Measurements from ENCODE around the gene P2RY10. TPM values are rescaled to one million over a fixed set of nuclear protein-coding genes. Genes with fewer than 3 reads are reported as not detected.

The P2RY10 gene
- total and polyA plus RNA-seq, 2 of the 13 experiments (the other 11 are each of a cell fraction or from before 2014, with no cell fraction given): not detected

- TF ChIP-seq PBX2 (CRISPR knock-in tag; IDR thresholded peaks at IDR 0.05) (no peak), MATR3 (CRISPR knock-in tag; IDR thresholded peaks at IDR 0.05) (no peak), ZNF350 (CRISPR knock-in tag; IDR thresholded peaks at IDR 0.05; ENCODE audit: borderline replicate concordance, low read depth) (no peak)
Measured at GRCh38 chrX:78964598-78964997, 19.4 kb downstream of the P2RY10 start (continued).

- ChIA-PET POLR2A (no interaction called here), CTCF (ENCODE audit: low intra/inter-chr PET ratio, low total read pairs) (no interaction called here)
- Histone ChIP-seq H4K20me1 (ENCODE audit: insufficient read depth, low read length) (no peaks in the 10 kb centered on the region), H3K27me3 (ENCODE audit: control insufficient read depth in 1 of 2, insufficient read depth in 2 of 2, low read length in 2 of 2) (no peaks in the 10 kb centered on the region), H3K4me2 (ENCODE audit: low read depth, low read length) (no peak overlapping the region), H3K9me3 (ENCODE audit: low read length) (0 out of 2 replicates have a peak, but pooled peaks cover 6% of the 10 kb centered on the region), H3K4me1 (ENCODE audit: insufficient read depth, low read length) (no peaks in the 10 kb centered on the region), H3K9ac (ENCODE audit: insufficient read depth, low read depth, low read length) (no peak overlapping the region), H3K4me3 (replicated peaks in 1 of 3; ENCODE audit: insufficient read depth in 1 of 3, low read depth in 2 of 3, low read length in 3 of 3) (no peak overlapping the region), H3K27ac (ENCODE audit: extremely low read length, insufficient read depth, low read length) (no peak overlapping the region), H2AFZ (ENCODE audit: low read length) (no peak overlapping the region), H3K36me3 (replicated peaks in 1 of 2; ENCODE audit: control insufficient read depth in 1 of 2, insufficient read depth in 2 of 2, low read length in 2 of 2) (no peaks in the 10 kb centered on the region), H3K79me2 (ENCODE audit: insufficient read depth, low read length) (no peaks in the 10 kb centered on the region)
- in situ Hi-C loops (cut with HindIII; ENCODE audit: extremely low pct_ligation_motif_present, low pct_unique_long_range_greater_than_20kb) (no loop called here), intact Hi-C loops (cut with micrococcal nuclease; ENCODE audit: unreplicated experiment) (no loop called here)
- DNase-seq (ENCODE audit: low spot score) (no peak), FAIRE-seq (no peak), ATAC-seq (no peak)
- BruUV-seq (replicated peaks): no TSS peak
- WGBS (ENCODE audit: low lambda C conversion rate): 20% methylated on average over 4 of the region's 4 CpGs
- TF ChIP-seq ZNF704 (CRISPR knock-in tag; IDR thresholded peaks at IDR 0.05; ENCODE audit: borderline replicate concordance) (no peak), TFDP2 (CRISPR knock-in tag; IDR thresholded peaks at IDR 0.05) (no peak), ETS1 (CRISPR knock-in tag; IDR thresholded peaks at IDR 0.05) (no peak), KDM2A (CRISPR knock-in tag; IDR thresholded peaks at IDR 0.05; ENCODE audit: borderline replicate concordance, low read depth) (no peak), ZBTB4 (CRISPR knock-in tag; IDR thresholded peaks at IDR 0.05; ENCODE audit: borderline replicate concordance) (no peak), ZBTB38 (CRISPR knock-in tag; IDR thresholded peaks at IDR 0.05) (no peak), ZNF629 (CRISPR knock-in tag; conservative IDR thresholded peaks at IDR 0.05) (no peak), ZNF567 (CRISPR knock-in tag; IDR thresholded peaks at IDR 0.05; ENCODE audit: borderline replicate concordance) (no peak), KDM5B (CRISPR knock-in tag; IDR thresholded peaks at IDR 0.05; ENCODE audit: borderline replicate concordance) (no peak), BHLHE40 (IDR thresholded peaks at IDR 0.05; ENCODE audit: low read length) (no peak), GFI1 (CRISPR knock-in tag; IDR thresholded peaks at IDR 0.05; ENCODE audit: borderline replicate concordance) (no peak), BRCA1 (CRISPR knock-in tag; IDR thresholded peaks at IDR 0.05) (no peak)
Measured at GRCh38 chrX:78979789-78980464, 34.7 kb downstream of the P2RY10 start.

Data from HepG2 (cell line).